Keratinocyte (primary cell): ENCODE results near the gene EPHA1. TPM values are rescaled to one million over a fixed set of nuclear protein-coding genes. Genes with fewer than 3 reads are reported as not detected.

Source experiments
- DNase-seq: peaks from one replicate; pipeline ENCODE4 v3.0.0-alpha.2; 2011; ENCODE audit warnings: low read depth, missing footprints, low spot score
- FAIRE-seq: peaks from 2 replicates; lab custom pipeline; 2011; peaks lifted over from hg19 to GRCh38; lab: Jason Lieb, UNC
- H2AFZ ChIP-seq: 2 replicates; pipeline ENCODE4 v1.6.0; 2012; ENCODE audit warnings: low read length, control low read depth, inconsistent platforms; ENCODE audit not compliant: control insufficient read depth
- H3K27ac ChIP-seq: 2 replicates; pipeline ENCODE4 v1.5.1; 2011; ENCODE audit warnings: low read length; ENCODE audit not compliant: control insufficient read depth, insufficient read depth
- H3K27me3 ChIP-seq: 3 replicates; pipeline ENCODE4 v1.6.0; 2011; ENCODE audit warnings: low read length; ENCODE audit not compliant: control insufficient read depth, insufficient read depth; ENCODE audit errors: extremely low read depth
- H3K36me3 ChIP-seq, 2 experiments: 2 replicates in 1 of 2; 3 replicates in 1 of 2; pipeline ENCODE4 v1.5.1; 2011; ENCODE audit warnings: low read length in 2 of 2, mild to moderate bottlenecking in 1 of 2; ENCODE audit not compliant: control insufficient read depth in 2 of 2, insufficient read depth in 2 of 2; ENCODE audit errors: extremely low read depth in 1 of 2
- H3K4me1 ChIP-seq: 3 replicates; pipeline ENCODE4 v1.5.1; 2011; ENCODE audit warnings: low read length; ENCODE audit not compliant: control insufficient read depth, insufficient read depth; ENCODE audit errors: extremely low read depth
- H3K4me2 ChIP-seq: 3 replicates; pipeline ENCODE4 v1.6.0; 2011; ENCODE audit warnings: low read depth, low read length; ENCODE audit not compliant: control insufficient read depth, insufficient read depth; ENCODE audit errors: extremely low read depth
- H3K4me3 ChIP-seq, 3 experiments: fragments of 200-600 bp in 1 of 3; sonication (generic) in 1 of 3; 2 replicates in 2 of 3; 3 replicates in 1 of 3; pipeline ENCODE4 v1.5.1; 2011 to 2016; ENCODE audit warnings: low read length in 3 of 3, mild to moderate bottlenecking in 3 of 3, control low read depth in 2 of 3, inconsistent platforms in 1 of 3, low read depth in 1 of 3, mixed read lengths in 1 of 3, mixed run types in 1 of 3, moderate library complexity in 1 of 3; ENCODE audit not compliant: control insufficient read depth in 2 of 3, insufficient read depth in 2 of 3; ENCODE audit errors: extremely low read depth in 1 of 3
- H3K79me2 ChIP-seq: 2 replicates; pipeline ENCODE4 v1.6.0; 2012; ENCODE audit warnings: low read length; ENCODE audit not compliant: control insufficient read depth, insufficient read depth
- H3K9ac ChIP-seq: 3 replicates; pipeline ENCODE4 v1.6.0; 2011; ENCODE audit warnings: low read length; ENCODE audit not compliant: control insufficient read depth, insufficient read depth; ENCODE audit errors: extremely low read depth
- H3K9me1 ChIP-seq: 3 replicates; pipeline ENCODE4 v1.6.0; 2011; ENCODE audit warnings: low read length; ENCODE audit not compliant: control insufficient read depth, insufficient read depth; ENCODE audit errors: extremely low read depth
- H3K9me3 ChIP-seq: 2 replicates; pipeline ENCODE4 v1.5.1; 2012; ENCODE audit warnings: low read depth, low read length; ENCODE audit not compliant: control insufficient read depth
- H4K20me1 ChIP-seq: 3 replicates; pipeline ENCODE4 v1.6.0; 2011; ENCODE audit warnings: low read length; ENCODE audit not compliant: control insufficient read depth, insufficient read depth; ENCODE audit errors: extremely low read depth
- CTCF ChIP-seq, 3 experiments: IDR thresholded peaks in 1 of 3; conservative IDR thresholded peaks in 1 of 3; optimal IDR thresholded peaks in 1 of 3; 2 replicates in 2 of 3; 3 replicates in 1 of 3; pipeline versions ENCODE3 to v1.5.1; 2011; ENCODE audit warnings: low read length in 3 of 3, mild to moderate bottlenecking in 3 of 3, moderate library complexity in 2 of 3, control low read depth in 1 of 3, inconsistent platforms in 1 of 3; ENCODE audit not compliant: insufficient read depth in 2 of 3; ENCODE audit errors: extremely low read depth in 1 of 3
- EZH2 ChIP-seq: IDR thresholded peaks from one replicate; pipeline ENCODE4 v1.6.1; 2012; ENCODE audit warnings: inconsistent platforms, mild to moderate bottlenecking, low read length, moderate library complexity
- dilution Hi-C: fragments of 300-500 bp; cut with MboI; formaldehyde crosslinking; loops from one replicate; pipeline ENCODE4 v1.7.0; 2020; ENCODE audit warnings: low sequenced_read_pairs; ENCODE audit not compliant: extremely low pct_ligation_motif_present
- polyA plus RNA-seq, 5 experiments: library from polyadenylated mRNA; depleted of rRNA in 3 of 5; stranded (reverse) in 3 of 5; stranded (forward) in 1 of 5; unstranded in 1 of 5; fragments of >200 nt; gene quantifications; 1 replicate in 1 of 5; 2 replicates in 3 of 5; 3 replicates in 1 of 5; pipeline versions ENCODE4 v1.2.1 to v1.2.3, GENCODE V29; 2011 to 2012; ENCODE audit warnings: missing spikeins in 2 of 5, low read depth in 1 of 5, low replicate concordance in 1 of 5

Gene EPHA1
- polyA plus RNA-seq, 1 donor (not counting 4 experiments of a cell fraction or from before 2014, with no cell fraction given): 31.9 TPM

DNA sequence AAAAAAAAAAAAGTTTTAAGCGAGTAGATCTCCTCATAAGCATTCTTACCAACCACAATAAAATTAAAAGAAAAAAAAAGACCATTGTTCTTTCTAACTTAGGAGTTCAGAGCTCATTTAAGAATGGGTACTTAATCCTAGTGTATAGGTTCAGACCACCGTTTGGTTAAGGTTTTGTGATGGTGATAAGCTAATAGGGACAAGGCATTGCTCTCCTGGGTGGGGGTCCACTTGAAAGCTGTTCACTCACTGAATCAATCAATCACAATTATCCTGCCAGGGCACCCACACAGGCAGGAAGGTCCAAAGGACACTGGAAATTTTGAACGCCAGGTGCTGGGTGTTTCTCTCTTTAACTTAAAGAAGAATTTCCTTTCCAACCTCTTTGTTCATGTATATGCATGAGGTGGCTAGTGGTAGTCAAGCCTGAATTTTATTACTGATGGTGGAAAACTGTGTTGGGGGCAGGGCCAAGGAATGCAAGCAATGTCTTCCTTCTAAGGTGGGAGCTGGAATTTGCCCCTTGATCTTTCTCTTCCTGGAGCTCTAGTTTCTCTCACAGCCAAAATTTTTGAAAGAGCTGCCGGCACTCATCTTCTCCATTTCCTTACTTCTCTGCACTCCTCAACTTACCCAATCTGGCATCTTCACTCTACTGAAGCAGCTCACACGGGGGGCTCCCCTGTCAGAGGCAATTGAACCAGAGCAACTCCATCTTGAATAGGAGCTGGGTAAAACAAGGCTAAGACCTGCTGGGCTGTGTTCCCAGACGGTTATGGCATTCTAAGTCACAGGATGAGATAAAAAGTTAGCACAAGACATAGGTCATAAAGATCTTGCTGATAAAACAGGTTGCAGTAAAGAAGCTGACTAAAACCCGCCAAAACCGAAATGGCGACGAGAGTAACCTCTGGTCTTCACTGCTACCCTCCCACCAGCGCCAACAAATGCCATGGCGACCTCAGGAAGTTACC, 38.7 kb downstream of the EPHA1 start:
- H3K4me2 ChIP-seq: no peak overlapping the region
- H3K9me3 ChIP-seq: no peaks in the 10 kb centered on the region
- H3K27ac ChIP-seq: no peak overlapping the region
- H3K4me1 ChIP-seq: peaks cover 23% of the 10 kb centered on the region
- H2AFZ ChIP-seq: no peak overlapping the region
- DNase-seq (no peak), FAIRE-seq (no peak)
- no peaks in the 10 kb centered on the region for H3K36me3 ChIP-seq
- no peaks in the 10 kb centered on the region for H3K9me1 ChIP-seq
- TF ChIP-seq CTCF (optimal IDR thresholded peaks at IDR 0.05 in 1 of 3, IDR thresholded peaks at IDR 0.05 in 1 of 3, conservative IDR thresholded peaks at IDR 0.05 in 1 of 3; ENCODE audit: extremely low read depth in 1 of 3, insufficient read depth in 2 of 3, low read length in 3 of 3) (no peak), EZH2 (no peak)
- H3K9ac ChIP-seq: no peak overlapping the region
- peaks cover 2% of the 10 kb centered on the region for H3K27me3 ChIP-seq
- no peaks in the 10 kb centered on the region for H3K79me2 ChIP-seq
- no peaks in the 10 kb centered on the region for H4K20me1 ChIP-seq
- no peak overlapping the region for H3K4me3 ChIP-seq
- dilution Hi-C loops: no loop called here

DNA sequence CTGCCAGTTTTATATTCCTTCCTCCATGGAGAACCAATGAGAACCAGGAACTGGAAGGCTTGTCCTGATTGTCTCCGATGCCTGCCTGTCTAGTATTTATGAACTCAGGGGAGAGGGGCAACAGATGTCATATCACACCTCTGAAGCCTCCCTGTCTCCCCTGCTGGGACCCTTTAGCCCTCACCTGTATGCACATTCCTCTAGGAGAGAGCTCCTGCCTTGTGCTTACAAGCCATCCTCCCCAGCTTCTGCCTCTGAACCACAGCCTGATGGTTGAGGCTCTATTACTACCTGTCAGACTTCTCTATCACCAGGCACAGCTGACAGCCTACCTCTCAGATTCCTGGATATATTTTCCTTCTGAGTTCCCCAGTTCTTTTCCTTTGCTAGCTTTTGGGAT, 40.3 kb downstream of the EPHA1 start:
- DNase-seq (no peak), FAIRE-seq (no peak)
- Histone ChIP-seq H3K27ac (no peak overlapping the region), H3K9me1 (no peaks in the 10 kb centered on the region), H3K79me2 (no peaks in the 10 kb centered on the region), H3K9me3 (no peaks in the 10 kb centered on the region), H3K4me3 (no peak overlapping the region), H3K27me3 (peaks cover 18% of the 10 kb centered on the region), H3K4me1 (peaks cover 17% of the 10 kb centered on the region), H3K4me2 (no peak overlapping the region), H3K36me3 (no peaks in the 10 kb centered on the region), H3K9ac (no peak overlapping the region), H4K20me1 (no peaks in the 10 kb centered on the region), H2AFZ (no peak overlapping the region)
- dilution Hi-C loops: no loop called here
- TF ChIP-seq EZH2: no peak
- no peak for TF ChIP-seq CTCF (optimal IDR thresholded peaks at IDR 0.05 in 1 of 3, IDR thresholded peaks at IDR 0.05 in 1 of 3, conservative IDR thresholded peaks at IDR 0.05 in 1 of 3; ENCODE audit: extremely low read depth in 1 of 3, insufficient read depth in 2 of 3, low read length in 3 of 3)
